HG03103 (cell line): ENCODE results near the gene RAB43.
A peak's percentile ranks its signal among the peaks of the same experiment; 100 is the strongest.
"Not testable (repeated sequence)": the region's sequence is repeated elsewhere in the genome, so short reads cannot be mapped to it uniquely, and the experiment has no call there.

Experiments
- ATAC-seq: cut with Tn5 transposase; IDR thresholded peaks from one replicate; pipeline ENCODE4 v1.9.1; 2021; ENCODE audit warnings: low read depth; ENCODE audit not compliant: unreplicated experiment

The RAB43 gene

GRCh38 chr3:129122412-129123011 is 908 bp upstream of the RAB43 start:
- ATAC-seq: no peak

- peak; percentile 0 for ATAC-seq
Measured at GRCh38 chr3:129121016-129121791, 400 bp downstream of the RAB43 start.

- ATAC-seq: peak; percentile 57
Measured at GRCh38 chr3:129120254-129121004, 1.2 kb downstream of the RAB43 start.

DNA sequence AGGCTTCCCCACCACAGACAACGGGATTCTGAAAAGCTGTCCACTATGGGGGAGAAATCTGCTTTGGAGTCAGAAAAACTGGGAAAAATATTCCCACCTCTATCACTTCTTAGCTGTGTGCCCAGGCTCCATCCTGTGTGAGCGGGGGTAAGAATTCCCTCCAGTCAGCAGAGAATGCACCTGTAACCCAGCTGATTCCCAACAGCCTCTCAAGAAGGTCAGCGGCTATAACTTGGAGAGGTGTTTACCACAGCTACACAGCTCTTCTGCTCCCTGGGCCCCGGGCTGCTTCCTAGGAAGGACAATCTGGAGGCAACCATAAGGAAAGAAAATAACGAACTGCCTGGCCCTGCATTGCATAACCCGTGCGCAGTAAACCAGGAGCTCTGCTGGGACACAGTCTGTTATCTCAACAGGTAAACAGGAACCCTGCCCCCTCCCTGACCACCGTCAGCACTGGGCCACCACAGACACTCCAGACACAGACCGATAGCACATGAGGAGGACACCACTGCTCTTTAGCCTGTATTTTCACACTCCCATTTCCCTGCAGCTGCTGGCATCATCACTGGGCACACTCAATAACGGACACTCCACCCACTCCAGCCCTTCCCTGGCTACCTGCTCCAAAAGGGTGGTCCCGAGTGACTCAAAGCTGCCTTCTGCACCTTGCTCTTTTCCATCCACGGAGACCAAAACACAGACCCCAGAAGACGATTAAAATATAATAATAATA is 2.1 kb downstream of the RAB43 start:
- no peak for ATAC-seq

DNA sequence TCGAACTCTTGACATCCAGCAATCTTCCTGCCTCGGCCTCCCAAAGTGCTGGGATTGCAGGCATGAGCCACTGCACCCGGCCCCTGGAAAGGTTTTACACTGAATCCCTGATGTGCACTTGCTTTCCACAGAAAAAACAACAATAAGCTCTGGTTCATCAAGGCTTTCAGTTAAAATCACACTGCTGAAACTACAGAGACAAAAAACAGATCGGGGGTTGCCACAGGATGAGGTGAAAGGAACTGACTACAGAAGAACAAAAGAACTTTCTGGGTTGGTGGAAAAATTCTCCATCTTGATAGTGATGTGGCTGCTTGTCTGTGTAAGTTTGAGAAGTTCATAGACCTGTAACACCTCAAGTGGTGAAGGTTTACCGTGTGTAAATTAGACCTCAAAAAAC is 2.9 kb downstream of the RAB43 start:
- ATAC-seq: no peak

- no peak for ATAC-seq
Measured at GRCh38 chr3:129117134-129117533, 4.5 kb downstream of the RAB43 start.

GRCh38 chr3:129116482-129116946 is 5.1 kb downstream of the RAB43 start:
- ATAC-seq: no peak

DNA sequence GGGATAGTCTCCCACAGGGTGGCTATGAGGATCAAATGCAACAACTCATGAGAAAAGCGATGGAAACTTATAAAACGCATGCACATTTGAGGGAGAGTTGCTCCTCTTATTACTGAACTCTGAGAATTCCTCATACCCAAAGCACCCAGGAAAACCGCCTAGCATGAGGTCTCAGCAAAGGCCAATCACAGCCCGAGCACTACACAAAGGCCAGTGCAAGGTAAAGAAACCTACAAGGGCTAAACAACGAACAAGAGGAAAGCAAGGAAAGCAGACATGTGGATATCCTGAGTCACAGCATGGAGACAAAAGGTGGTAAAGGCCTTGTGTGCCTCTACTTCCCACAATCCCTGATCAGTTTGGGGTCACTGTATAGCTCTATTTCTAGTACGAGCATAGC is 7.1 kb downstream of the RAB43 start:
- no peak for ATAC-seq

GRCh38 chr3:129112308-129113052 is 9.1 kb downstream of the RAB43 start:
- ATAC-seq: no peak

DNA sequence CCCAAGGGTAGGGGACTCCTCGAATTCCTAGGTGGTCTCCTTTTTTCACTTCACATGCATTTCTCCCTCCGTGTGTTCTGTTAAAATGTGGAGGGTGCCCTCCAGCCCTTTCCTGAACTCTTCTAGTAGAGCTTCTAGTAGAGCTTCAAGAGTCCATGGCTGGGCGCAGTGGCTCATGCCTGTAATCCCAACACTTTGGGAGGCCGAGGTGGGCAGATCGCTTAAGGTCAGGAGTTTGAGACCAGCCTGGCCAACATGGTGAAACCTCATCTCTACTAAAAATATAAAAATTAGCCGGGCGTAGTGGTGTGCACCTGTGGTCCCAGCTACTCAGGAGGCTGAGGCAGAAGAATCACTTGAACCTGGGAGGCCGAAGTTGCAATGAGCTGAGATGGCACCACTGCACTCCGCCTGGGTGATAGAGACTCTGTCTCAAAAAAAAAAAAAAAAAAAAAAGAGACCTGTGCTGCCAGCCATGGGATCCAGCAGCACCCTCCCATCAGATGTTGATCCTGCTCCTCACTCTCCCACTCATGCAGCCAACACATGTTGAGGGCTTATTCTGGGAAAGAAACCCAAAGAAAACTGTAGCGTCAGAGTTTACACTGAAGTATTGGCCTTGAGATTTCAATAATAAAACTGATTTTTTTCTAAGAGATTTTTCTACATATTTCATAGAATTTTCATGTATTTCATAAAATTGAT is 10.4 kb downstream of the RAB43 start:
- not testable (repeated sequence) for ATAC-seq

DNA sequence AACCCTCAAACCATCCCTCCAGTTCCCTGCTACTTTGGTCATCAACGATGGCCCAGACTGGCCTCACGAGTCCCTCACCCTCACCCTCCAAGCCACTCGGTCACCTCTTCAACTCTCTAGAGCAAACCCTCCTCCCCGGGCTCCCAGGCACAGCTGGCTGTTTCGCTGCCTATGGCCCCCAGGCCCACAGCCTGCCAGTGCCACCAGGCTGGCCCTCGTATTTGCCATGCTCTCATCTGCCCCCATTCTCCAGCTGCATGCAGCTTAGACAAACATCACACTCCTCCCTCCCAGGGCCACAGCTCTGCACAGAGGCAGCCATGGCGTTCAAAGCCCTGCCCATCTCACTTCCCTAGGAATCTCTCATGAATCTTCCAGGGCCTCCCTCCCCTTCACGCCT is 13.8 kb downstream of the RAB43 start:
- no peak for ATAC-seq

- no peak for ATAC-seq
Measured at GRCh38 chr3:129106866-129107565, 14.6 kb downstream of the RAB43 start.

DNA sequence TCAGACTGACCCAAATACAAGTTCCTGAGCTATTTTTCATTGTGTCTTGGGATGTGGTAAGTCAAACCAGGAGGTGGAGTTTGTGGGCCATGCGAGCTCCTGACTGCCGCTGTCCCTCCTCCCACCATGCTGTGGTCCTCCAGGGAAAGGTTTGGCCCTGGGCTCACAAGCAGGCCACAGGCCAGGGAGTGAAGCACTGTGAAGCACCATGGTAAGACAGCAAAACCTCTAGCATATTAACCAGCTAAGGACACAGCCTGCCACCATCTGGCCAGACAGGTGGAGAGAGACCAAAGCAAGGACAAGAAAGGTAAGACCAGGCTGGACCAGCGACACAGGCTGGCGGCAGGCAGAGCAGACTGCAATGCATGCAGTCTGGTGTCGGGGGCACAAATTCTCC is 15.3 kb downstream of the RAB43 start:
- ATAC-seq: no peak

GRCh38 chr3:129105862-129106261 is 15.7 kb downstream of the RAB43 start:
- no peak for ATAC-seq

DNA sequence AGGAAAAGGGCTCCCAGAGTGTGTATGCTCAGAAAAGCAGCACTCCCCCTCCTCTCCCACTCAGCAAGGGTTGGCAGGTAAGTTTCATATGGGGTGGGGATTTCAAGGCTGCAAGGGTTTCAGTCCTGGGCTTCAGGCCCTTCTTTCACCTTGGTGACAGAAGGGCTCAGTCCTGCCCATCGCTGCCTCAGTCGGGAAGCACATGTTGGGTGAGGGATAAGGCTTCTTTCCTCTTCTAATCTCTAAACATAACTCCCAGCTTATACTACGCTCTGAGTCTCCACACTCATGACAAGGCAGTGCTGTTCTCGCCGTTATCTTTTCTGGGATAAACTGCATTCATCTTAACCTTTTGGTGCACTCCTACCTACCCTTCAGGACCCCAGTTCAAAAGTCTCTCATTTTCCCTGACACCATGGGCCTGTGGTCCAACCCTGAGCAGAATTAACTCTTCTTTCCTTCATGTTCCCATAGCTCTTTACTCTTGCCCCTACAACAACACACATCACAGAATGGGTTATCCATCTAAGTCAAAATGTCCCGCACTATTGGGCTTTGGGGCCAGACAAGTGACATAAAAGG is 17.0 kb downstream of the RAB43 start:
- no peak for ATAC-seq

DNA sequence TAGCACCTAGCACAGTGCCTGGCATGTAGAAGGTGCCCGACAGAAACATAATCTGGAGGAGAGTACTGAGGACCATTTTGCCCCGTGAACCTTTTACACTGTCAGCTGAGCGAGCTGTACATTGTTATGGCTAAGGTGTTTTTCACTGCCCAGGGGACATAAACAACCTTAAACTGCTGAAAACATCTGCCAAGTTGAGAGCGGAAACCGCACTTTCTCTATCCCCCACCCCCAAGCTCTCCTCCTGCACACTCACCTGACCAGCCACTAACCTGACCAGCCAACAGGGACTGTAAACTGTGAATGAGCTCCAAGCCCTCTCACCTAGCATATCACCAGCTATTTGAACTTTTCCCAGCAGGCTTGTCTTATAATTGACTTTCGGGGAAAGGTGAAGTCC is 17.6 kb downstream of the RAB43 start:
- ATAC-seq: no peak

GRCh38 chr3:129103296-129103695 is 18.3 kb downstream of the RAB43 start:
- ATAC-seq: no peak

- no peak for ATAC-seq
Measured at GRCh38 chr3:129101370-129102138, 20.1 kb downstream of the RAB43 start.
